Kidney (tissue), 14 donors: ENCODE data around the gene EVX2. TPM values are rescaled to one million over a fixed set of nuclear protein-coding genes. Genes with fewer than 3 reads are reported as not detected.

Source experiments
- DNase-seq, 5 donors: peaks; one replicate each; pipeline ENCODE4 v3.0.0-alpha.2; 2013 to 2020
- FAIRE-seq: peaks from 2 replicates; lab custom pipeline; 2012; peaks lifted over from hg19 to GRCh38; lab: Jason Lieb, UNC
- H3K27ac ChIP-seq, 2 donors: one replicate each; pipeline ENCODE4 v1.7.0; 2013; ENCODE audit warnings: low read depth in 2 of 2, low read length in 2 of 2, inconsistent platforms in 1 of 2
- H3K27me3 ChIP-seq: one replicate; pipeline ENCODE4 v1.7.1; 2013; ENCODE audit warnings: low read length, inconsistent platforms; ENCODE audit not compliant: control insufficient read depth, insufficient read depth
- H3K36me3 ChIP-seq, 3 donors: one replicate each; pipeline versions ENCODE4 v1.7.0 to v1.7.1; 2013; ENCODE audit warnings: low read length in 3 of 3, control low read depth in 1 of 3, inconsistent platforms in 1 of 3; ENCODE audit not compliant: insufficient read depth in 3 of 3, control insufficient read depth in 2 of 3
- H3K4me1 ChIP-seq, 3 donors: one replicate each; pipeline versions ENCODE4 v1.7.0 to v1.7.1; 2013; ENCODE audit warnings: low read length in 3 of 3, inconsistent platforms in 1 of 3, low read depth in 1 of 3; ENCODE audit not compliant: control insufficient read depth in 2 of 3, insufficient read depth in 2 of 3
- H3K4me3 ChIP-seq, 3 donors: one replicate each; pipeline versions ENCODE4 v1.7.0 to v1.8.1; 2013; ENCODE audit warnings: low read length in 3 of 3, control low read depth in 1 of 3, inconsistent platforms in 1 of 3
- H3K9ac ChIP-seq, 3 donors: one replicate each; pipeline versions ENCODE4 v1.7.0 to v1.7.1; 2013; ENCODE audit warnings: low read length in 3 of 3, control low read depth in 1 of 3, inconsistent platforms in 1 of 3
- H3K9me3 ChIP-seq, 3 donors: one replicate each; pipeline versions ENCODE4 v1.7.0 to v1.7.1; 2013; ENCODE audit warnings: low read length in 3 of 3, control low read depth in 1 of 3, inconsistent platforms in 1 of 3; ENCODE audit not compliant: control insufficient read depth in 2 of 3, insufficient read depth in 1 of 3
- intact Hi-C: fragments of 100-400 bp; cut with DNase I; formaldehyde crosslinking; loops from one replicate; pipeline ENCODE4 v1.11.1; 2022
- polyA plus RNA-seq: library from polyadenylated mRNA; stranded (reverse); fragments of 350-450 nt; fragmentation: Illumina TruSeq; extraction: RNeasy Lipid Tissue Mini Kit (QIAGEN cat#74804); gene quantifications from one replicate; pipeline ENCODE4 v1.2.3, GENCODE V29; 2014; ENCODE audit warnings: low read depth, low replicate concordance; ENCODE audit not compliant: insufficient read depth
- total RNA-seq: library from RNA; stranded (reverse); fragmentation: NEBNext Ultra II Directional; extraction: Animal tissue kit (Norgen Biotek cat#: 25700); gene quantifications from one replicate; pipeline ENCODE4 v1.2.1, GENCODE V29; 2021
- TF ChIP-seq, protein P1 (sequence below): IDR thresholded peaks from 3 replicates; pipeline ENCODE4 v1.5.1; 2012; ENCODE audit warnings: mild to moderate bottlenecking, moderate library complexity, borderline replicate concordance; ENCODE audit not compliant: insufficient read depth; ENCODE audit errors: extremely low read depth
- donor health status: control.
- donor health status: control.
- donor health status: control.
- donor health status: control.
- donor health status: control.
- donor health status: DM: yes; HTN: yes; CAD: no.
- donor health status: Normal renal cell carcinoma (clear cell type).

The EVX2 gene
- total and polyA plus RNA-seq, 2 donors from 2014 or later, result not detected

GRCh38 chr2:176111309-176111663, 27.5 kb upstream of the EVX2 start:
- TF ChIP-seq, protein P1, sequence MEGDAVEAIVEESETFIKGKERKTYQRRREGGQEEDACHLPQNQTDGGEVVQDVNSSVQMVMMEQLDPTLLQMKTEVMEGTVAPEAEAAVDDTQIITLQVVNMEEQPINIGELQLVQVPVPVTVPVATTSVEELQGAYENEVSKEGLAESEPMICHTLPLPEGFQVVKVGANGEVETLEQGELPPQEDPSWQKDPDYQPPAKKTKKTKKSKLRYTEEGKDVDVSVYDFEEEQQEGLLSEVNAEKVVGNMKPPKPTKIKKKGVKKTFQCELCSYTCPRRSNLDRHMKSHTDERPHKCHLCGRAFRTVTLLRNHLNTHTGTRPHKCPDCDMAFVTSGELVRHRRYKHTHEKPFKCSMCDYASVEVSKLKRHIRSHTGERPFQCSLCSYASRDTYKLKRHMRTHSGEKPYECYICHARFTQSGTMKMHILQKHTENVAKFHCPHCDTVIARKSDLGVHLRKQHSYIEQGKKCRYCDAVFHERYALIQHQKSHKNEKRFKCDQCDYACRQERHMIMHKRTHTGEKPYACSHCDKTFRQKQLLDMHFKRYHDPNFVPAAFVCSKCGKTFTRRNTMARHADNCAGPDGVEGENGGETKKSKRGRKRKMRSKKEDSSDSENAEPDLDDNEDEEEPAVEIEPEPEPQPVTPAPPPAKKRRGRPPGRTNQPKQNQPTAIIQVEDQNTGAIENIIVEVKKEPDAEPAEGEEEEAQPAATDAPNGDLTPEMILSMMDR, result peak; percentile 74
- FAIRE-seq (no peak), DNase-seq (peak; percentile 89 to 97 (median 93))
- H3K27me3 ChIP-seq, result no peaks in the 10 kb centered on the region
- H3K4me1 ChIP-seq, result peaks cover 0 to under 1% (median 0%) of the 10 kb centered on the region in 3 donors
- H3K36me3 ChIP-seq, result peaks cover 0 to 5% (median 0%) of the 10 kb centered on the region in 3 donors
- H3K4me3 ChIP-seq, result peak overlapping the region; percentile 62 to 89 (median 69)
- peak overlapping the region; percentile 21 to 91 (median 37) for H3K9ac ChIP-seq
- no peaks in the 10 kb centered on the region for H3K9me3 ChIP-seq
- peak overlapping the region; percentile 92 to 94 for H3K27ac ChIP-seq
- intact Hi-C loops, result no loop called here

DNA sequence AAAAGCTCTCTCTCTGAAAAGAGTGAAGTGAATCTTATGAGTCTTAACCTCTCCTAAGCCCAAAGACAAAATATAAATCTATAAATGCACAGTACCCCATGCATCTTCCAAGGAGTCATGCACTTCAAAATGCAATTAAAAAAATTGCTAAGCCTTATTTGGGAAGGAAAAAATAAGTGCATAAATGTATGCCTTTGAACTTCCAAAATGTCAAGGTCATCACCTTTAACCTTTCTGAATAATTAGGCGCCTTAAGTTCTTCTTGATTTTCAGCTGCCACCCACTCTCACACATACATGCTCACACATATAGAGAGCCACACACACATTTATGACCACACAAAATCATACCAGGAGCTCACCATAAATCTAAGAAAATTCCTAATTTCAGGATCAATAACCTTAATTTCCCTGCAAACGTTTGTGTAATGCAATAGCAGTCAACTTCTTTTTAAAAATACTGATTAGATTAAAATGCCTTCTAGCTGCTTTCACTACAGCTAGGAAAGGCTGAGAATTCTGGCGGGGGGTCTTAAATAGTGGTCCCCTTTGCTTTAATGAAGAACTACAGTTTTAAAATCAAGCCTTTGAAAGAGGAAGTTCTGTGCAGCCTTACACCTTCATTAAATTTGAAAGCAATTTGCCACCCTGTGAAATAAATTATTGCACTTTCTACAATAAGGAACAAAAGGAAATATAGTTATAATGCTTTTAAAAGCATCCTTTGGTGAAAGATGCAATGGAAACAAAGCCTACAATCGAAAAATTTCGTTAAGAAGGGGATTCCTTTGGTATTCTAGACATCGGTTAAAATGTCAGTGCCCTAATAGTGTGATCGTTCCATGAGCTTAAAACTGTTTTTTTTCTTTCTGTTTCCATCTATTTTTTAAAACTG, 26.9 kb upstream of the EVX2 start:
- Histone ChIP-seq H3K27ac (peak overlapping the region; percentile 85 to 92), H3K4me1 (peaks cover 0 to 3% (median 0%) of the 10 kb centered on the region in 3 donors), H3K36me3 (peaks cover 0 to 5% (median 0%) of the 10 kb centered on the region in 3 donors), H3K27me3 (no peaks in the 10 kb centered on the region), H3K4me3 (peak overlapping the region; percentile 54 to 89 (median 69)), H3K9me3 (no peaks in the 10 kb centered on the region), H3K9ac (peak overlapping the region; percentile 37 to 91 (median 89))
- intact Hi-C loops, result no loop called here
- TF ChIP-seq, protein P1, result no peak
- DNase-seq, result peak in 2 of 5 donors; percentile 61 to 76
- FAIRE-seq, result no peak

DNA sequence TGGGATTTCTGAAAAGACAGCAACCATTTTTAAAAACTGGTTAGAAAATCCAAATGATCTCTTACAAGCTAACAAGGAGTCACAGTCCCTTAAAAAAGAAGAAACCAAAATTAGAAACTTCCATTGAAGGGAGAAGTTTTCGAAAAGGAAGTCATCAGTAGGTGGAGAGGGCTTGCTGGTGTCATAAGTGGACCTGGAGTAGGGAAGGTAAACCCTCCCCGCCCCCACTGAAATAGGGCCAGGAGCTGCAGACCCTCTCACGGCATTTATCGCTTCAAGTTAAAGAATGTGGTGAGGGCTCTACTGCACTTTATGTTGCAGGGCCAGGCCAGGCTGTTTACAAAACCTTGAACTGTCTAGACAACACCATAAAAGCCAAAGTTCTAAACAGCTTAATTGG, 26.2 kb upstream of the EVX2 start:
- FAIRE-seq (no peak), DNase-seq (peak in 3 of 5 donors; percentile 72 to 80 (median 76))
- peak overlapping the region; percentile 85 to 92 for H3K27ac ChIP-seq
- H3K9ac ChIP-seq, result peak overlapping the region; percentile 22 to 91 (median 89)
- TF ChIP-seq, protein P1, result no peak
- peaks cover 0 to 3% (median 0%) of the 10 kb centered on the region in 3 donors for H3K4me1 ChIP-seq
- intact Hi-C loops, result no loop called here
- H3K27me3 ChIP-seq, result no peaks in the 10 kb centered on the region
- peaks cover 0 to 5% (median 0%) of the 10 kb centered on the region in 3 donors for H3K36me3 ChIP-seq
- no peaks in the 10 kb centered on the region for H3K9me3 ChIP-seq
- peak overlapping the region; percentile 54 to 89 (median 69) for H3K4me3 ChIP-seq
